G401 (cell line): ENCODE results near the gene CPNE1. TPM values are rescaled to one million over a fixed set of nuclear protein-coding genes. Genes with fewer than 3 reads are reported as not detected.
A peak's percentile ranks its signal among the peaks of the same experiment; 100 is the strongest.

Experiments used
- DNase-seq: peaks from one replicate; pipeline ENCODE4 v3.0.0-alpha.2; 2015; ENCODE audit warnings: low spot score
- in situ Hi-C: cut with HindIII; loops from 2 replicates; pipeline ENCODE4 v1.10.0; 2016; ENCODE audit warnings: low sequenced_read_pairs, mixed read lengths
- total RNA-seq: library from RNA; depleted of rRNA; stranded (reverse); fragments of >200 nt; shearing (Covaris generic); gene quantifications from 2 replicates; pipeline ENCODE4 v1.2.3, GENCODE V29; 2014

The CPNE1 gene
- total RNA-seq, 1 experiment from 2014 or later: 87.2 TPM

- in situ Hi-C loops: no loop called here
- no peak for DNase-seq
These were observed 3.6 kb downstream of the CPNE1 start for GRCh38 chr20:35661053-35661452.

DNA sequence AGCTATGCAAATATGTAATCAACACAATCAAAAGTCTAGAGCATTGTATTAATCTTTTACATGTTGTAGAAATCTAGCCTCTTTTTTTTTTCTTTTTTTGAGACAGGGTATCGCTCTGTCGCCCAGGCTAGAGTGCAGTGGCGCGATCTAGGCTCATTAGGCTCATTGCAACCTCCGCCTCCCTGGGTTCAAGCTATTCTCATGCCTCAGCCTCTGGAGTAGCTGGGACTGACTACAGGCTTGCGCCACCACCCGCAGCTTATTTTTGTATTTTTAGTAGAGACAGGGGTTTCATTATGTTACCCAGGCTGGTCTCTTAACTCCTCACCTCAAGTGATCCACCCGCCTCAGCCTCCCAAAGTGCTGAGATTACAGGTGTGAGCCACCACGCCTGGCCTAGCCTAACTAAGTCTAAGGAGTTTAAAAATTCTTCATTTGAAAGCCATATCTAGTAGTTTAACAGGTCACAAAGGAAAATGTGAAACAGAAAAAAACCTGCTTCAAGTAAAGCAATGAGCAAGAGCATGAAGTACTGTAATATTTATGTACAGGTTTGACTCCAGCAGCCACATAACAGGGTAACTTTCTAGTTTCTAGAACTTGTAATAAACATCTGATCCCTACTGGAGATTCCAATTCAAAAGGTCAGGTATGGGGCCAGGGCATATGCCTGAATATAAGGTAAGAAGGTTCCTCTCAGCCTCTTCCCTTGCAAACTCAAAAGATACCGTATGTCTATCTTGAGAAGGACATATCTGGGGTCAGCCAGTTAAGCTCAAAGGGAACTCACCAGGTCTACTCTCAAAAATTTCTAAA, 4.4 kb downstream of the CPNE1 start:
- no peak for DNase-seq
- in situ Hi-C loops: no loop called here

GRCh38 chr20:35657271-35657670, 7.4 kb downstream of the CPNE1 start:
- in situ Hi-C loops: no loop called here

DNA sequence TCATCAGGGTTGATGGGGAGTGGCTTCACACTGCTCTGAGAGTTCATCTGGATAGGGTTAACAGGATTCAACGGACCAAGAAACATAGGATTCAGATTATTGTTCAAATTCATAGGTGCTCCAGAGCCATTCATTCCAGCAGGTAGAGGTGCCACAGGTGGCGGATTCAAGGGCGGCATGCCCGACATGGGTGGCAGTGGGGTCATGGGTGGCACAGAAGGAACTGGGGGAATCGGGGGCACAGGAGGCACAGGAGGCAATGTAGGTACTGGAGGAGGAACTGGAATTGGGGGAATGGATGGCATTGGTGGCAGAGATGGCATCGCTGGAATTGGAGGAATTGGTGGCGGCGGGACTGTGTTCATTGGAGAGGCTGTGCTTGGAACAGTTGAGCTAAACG, 10.3 kb downstream of the CPNE1 start:
- no peak for DNase-seq
- in situ Hi-C loops: no loop called here

More at GRCh38 chr20:35657271-35657670, 7.4 kb downstream of the CPNE1 start:
- no peak for DNase-seq

GRCh38 chr20:35653893-35654292, 10.8 kb downstream of the CPNE1 start:
- in situ Hi-C loops: no loop called here
- no peak for DNase-seq

- in situ Hi-C loops: no loop called here
- no peak for DNase-seq
These were observed 11.3 kb downstream of the CPNE1 start for GRCh38 chr20:35653430-35653734.

- in situ Hi-C loops: no loop called here
- DNase-seq: no peak
These were observed 11.9 kb downstream of the CPNE1 start for GRCh38 chr20:35652641-35653429.

DNA sequence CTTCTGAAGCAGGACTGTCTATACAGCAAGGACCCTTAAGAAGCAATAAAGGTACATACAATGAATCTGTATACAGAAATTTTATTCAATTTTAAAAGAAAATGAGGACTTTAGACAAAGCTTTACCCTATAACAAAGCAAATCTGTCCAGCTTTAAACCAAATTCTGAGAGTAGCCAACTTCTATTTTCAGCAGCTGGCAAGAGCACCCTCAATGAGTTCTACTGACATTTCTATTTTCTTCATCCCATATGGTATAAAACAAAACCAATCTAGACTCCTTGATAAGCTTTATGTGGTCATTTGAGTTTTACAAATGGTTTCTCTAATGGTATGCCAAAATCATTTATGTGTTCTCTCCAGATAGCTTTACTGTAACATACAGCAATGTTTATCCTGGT, 12.7 kb downstream of the CPNE1 start:
- in situ Hi-C loops: no loop called here

GRCh38 chr20:35650632-35651031, 14.1 kb downstream of the CPNE1 start:
- no peak for DNase-seq
- in situ Hi-C loops: no loop called here

More for the DNA sequence above, 12.7 kb downstream of the CPNE1 start:
- no peak for DNase-seq

- DNase-seq: peak; percentile 61
- in situ Hi-C loops: no loop called here
These were observed 15.9 kb downstream of the CPNE1 start for GRCh38 chr20:35648836-35649235.

- DNase-seq: no peak
- in situ Hi-C loops: no loop called here
These were observed 19.9 kb downstream of the CPNE1 start for GRCh38 chr20:35644806-35645205.

DNA sequence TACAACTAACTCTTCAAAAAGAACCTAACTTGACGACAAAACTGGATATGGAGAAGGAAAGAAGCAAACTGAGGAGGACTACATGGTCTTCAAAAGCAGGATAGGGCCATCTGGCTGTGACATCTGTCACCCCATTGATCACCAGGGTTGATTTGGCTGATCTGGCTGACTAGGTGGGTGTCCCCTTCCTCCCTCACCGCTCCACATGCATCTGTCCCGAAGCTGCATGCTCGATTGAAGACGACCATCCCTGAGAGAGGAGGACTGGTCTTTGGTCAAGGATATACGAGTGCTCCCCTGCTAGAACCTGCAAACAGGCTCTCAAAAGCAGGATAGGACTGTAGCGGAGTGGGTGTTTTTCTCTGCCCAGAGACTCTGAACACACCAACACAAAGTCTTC, 21.7 kb downstream of the CPNE1 start:
- in situ Hi-C loops: no loop called here

GRCh38 chr20:35641743-35642142, 23.0 kb downstream of the CPNE1 start:
- DNase-seq: no peak

More for the DNA sequence above, 21.7 kb downstream of the CPNE1 start:
- DNase-seq: no peak

DNA sequence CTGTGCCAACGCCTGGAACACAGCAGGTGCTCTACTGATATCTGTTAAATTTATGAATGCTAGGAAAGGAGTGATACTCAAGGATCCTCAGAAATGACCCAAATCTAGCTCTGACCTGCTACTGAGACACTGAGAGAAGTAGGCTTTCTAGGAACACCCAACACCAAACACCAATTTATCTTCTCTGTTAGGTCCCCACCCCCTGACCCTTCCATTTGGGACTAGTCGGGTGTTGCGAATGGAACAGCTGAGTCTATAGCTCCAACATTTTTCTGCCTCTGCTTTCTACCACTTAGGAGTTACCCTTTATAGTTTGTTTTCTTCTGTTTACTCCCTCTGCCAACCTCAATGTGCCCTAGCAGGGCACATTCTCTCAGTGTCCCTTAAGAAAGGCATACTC, 24.0 kb downstream of the CPNE1 start:
- in situ Hi-C loops: no loop called here
- DNase-seq: no peak

More at GRCh38 chr20:35641743-35642142, 23.0 kb downstream of the CPNE1 start:
- in situ Hi-C loops: no loop called here

DNA sequence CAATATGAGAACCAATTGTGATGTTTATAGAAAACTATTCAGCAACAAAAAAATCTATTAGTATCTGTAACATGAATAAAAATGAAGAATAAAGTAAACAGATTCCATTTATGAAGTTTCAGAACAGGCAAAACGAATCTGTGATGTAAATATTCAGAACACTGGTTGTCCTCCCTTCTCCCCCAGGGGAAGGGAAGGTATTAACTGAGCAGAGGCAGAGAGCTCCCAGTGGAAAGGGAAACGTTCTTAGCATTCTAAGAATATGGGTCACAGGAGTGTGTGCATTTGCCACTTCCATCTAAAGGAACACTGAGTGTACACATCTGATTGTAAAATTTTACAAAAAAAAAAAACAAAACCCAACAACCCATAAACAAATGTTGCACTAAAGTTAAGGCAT, 25.9 kb downstream of the CPNE1 start:
- DNase-seq: no peak
- in situ Hi-C loops: no loop called here

GRCh38 chr20:35637276-35637675, 27.4 kb downstream of the CPNE1 start:
- in situ Hi-C loops: no loop called here

DNA sequence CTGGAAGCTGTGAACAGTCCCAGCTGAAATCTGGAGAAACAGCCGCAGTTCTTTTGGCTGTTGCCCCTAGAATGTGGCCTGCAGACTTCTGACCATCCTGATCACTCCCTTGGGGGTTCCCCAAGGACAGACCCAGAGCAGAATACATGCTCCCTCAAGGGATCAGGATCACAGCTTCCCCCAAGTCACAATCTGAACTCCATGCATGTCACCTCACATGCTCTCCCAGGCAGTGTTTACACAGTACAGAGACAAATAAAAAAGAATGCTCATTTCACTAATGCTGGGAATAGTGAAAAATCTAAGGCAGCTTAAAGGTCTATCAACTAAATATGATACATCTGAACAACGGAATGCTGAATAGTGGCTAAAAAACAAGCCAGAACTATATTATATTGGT, 28.6 kb downstream of the CPNE1 start:
- DNase-seq: no peak
- in situ Hi-C loops: no loop called here

More at GRCh38 chr20:35637276-35637675, 27.4 kb downstream of the CPNE1 start:
- no peak for DNase-seq

DNA sequence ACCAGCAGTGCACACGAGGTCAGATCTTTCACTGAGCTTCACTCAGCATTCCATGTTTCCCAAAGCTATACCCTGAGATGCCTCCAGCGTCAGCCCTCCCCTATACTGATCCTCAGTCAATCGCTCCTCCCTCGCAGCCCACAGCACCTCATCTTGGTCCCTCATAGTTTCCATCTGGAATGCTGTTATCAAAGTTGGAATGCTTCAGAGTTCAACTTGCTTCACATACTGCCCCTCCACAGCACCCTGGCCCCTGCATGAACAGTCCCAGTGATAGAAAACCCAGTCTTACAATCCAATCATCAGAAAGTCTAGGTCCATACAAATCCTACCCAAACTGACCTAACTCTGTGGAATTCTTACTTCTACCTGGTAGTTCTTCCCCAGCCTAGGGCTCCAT, 29.0 kb downstream of the CPNE1 start:
- DNase-seq: no peak
- in situ Hi-C loops: no loop called here

GRCh38 chr20:35632539-35633115, 32.1 kb downstream of the CPNE1 start:
- in situ Hi-C loops: no loop called here
- no peak for DNase-seq

DNA sequence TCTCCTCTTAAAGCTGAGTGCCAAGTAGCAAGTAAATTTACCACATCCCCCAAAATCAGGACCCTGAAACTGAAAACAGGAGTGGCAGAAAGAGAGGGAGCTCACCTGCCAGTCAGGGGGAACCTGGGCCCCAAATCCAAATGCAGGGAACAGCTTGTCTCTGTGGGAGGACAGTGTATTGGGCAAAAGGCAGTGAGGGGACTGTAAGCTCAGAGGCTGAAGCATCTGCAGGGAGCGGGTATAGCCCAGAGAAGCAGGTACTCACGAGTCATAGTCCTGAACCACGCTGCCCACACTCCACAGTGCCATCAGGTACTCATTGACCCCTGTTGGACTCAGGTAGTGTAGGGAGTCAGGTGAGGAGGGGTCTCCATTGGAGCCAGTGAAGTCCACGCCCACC, 34.1 kb downstream of the CPNE1 start:
- in situ Hi-C loops: no loop called here
- no peak for DNase-seq
